ENCODE measurements around the gene SLC6A18. TPM values are rescaled to one million over a fixed set of nuclear protein-coding genes. Genes with fewer than 3 reads are reported as not detected.
"Not testable (repeated sequence)": the region's sequence is repeated elsewhere in the genome, so short reads cannot be mapped to it uniquely, and the experiment has no call there.

Gene SLC6A18
- total and polyA plus RNA-seq, 3 experiments from 2014 or later = not detected

- no peaks in the 10 kb centered on the region for H3K36me3 ChIP-seq (ENCODE audit: insufficient read depth, low read length)
- H3K4me3 ChIP-seq (ENCODE audit: low read length) = no peak overlapping the region
- Mint-ChIP-seq H3K36me3 (no peaks in the 10 kb centered on the region), H3K4me3 (no peak overlapping the region), H3K9me3 (no peaks in the 10 kb centered on the region), H3K27me3 (no peaks in the 10 kb centered on the region), H3K27ac (no peak overlapping the region), H3K4me1 (peaks cover 0 to 1% (median 0%) of the 10 kb centered on the region in 3 donors)
- no peak overlapping the region for H3K27ac ChIP-seq (ENCODE audit: low read depth, low read length)
- DNase-seq = no peak
- POLR2A ChIA-PET = no interaction called here
- CTCF ChIA-PET = no interaction called here
- H3K9me3 ChIP-seq (ENCODE audit: low read length) = no peaks in the 10 kb centered on the region
- H3K27me3 ChIP-seq (ENCODE audit: insufficient read depth, low read length, poor library complexity, severe bottlenecking) = no peaks in the 10 kb centered on the region
- H3K4me1 ChIP-seq (ENCODE audit: insufficient read depth, low read length) = no peaks in the 10 kb centered on the region
Observed at GRCh38 chr5:1261643-1262042, 36.5 kb downstream of the SLC6A18 start.

- H3K9me3 ChIP-seq (ENCODE audit: low read length) = no peaks in the 10 kb centered on the region
- Mint-ChIP-seq H3K27me3 (no peaks in the 10 kb centered on the region), H3K4me1 (peaks cover 0 to 1% (median 0%) of the 10 kb centered on the region in 3 donors), H3K9me3 (no peaks in the 10 kb centered on the region), H3K4me3 (no peak overlapping the region), H3K36me3 (no peaks in the 10 kb centered on the region), H3K27ac (no peak overlapping the region)
- H3K4me1 ChIP-seq (ENCODE audit: insufficient read depth, low read length) = no peaks in the 10 kb centered on the region
- H3K36me3 ChIP-seq (ENCODE audit: insufficient read depth, low read length) = no peaks in the 10 kb centered on the region
- ChIA-PET POLR2A (no interaction called here), CTCF (no interaction called here)
- no peaks in the 10 kb centered on the region for H3K27me3 ChIP-seq (ENCODE audit: insufficient read depth, low read length, poor library complexity, severe bottlenecking)
- H3K4me3 ChIP-seq (ENCODE audit: low read length) = no peak overlapping the region
- DNase-seq = no peak
- no peak overlapping the region for H3K27ac ChIP-seq (ENCODE audit: low read depth, low read length)
Observed at GRCh38 chr5:1262381-1262780, 37.2 kb downstream of the SLC6A18 start.

GRCh38 chr5:1264211-1264610 is 39.0 kb downstream of the SLC6A18 start:
- no peaks in the 10 kb centered on the region for H3K9me3 Mint-ChIP-seq

GRCh38 chr5:1265026-1265425 is 39.8 kb downstream of the SLC6A18 start:
- peaks cover 10% of the 10 kb centered on the region for H3K4me1 ChIP-seq (ENCODE audit: insufficient read depth, low read length)
- no peak for DNase-seq
- H3K27me3 ChIP-seq (ENCODE audit: insufficient read depth, low read length, poor library complexity, severe bottlenecking) = no peaks in the 10 kb centered on the region
- Mint-ChIP-seq H3K27ac (no peak overlapping the region), H3K4me3 (no peak overlapping the region), H3K4me1 (peaks cover 11 to 12% (median 12%) of the 10 kb centered on the region in 3 donors), H3K27me3 (peaks cover 0 to 2% of the 10 kb centered on the region in 2 donors), H3K9me3 (no peaks in the 10 kb centered on the region), H3K36me3 (no peaks in the 10 kb centered on the region)
- ChIA-PET POLR2A (no interaction called here), CTCF (no interaction called here)
- no peak overlapping the region for H3K27ac ChIP-seq (ENCODE audit: low read depth, low read length)
- no peak overlapping the region for H3K4me3 ChIP-seq (ENCODE audit: low read length)
- no peaks in the 10 kb centered on the region for H3K9me3 ChIP-seq (ENCODE audit: low read length)
- no peaks in the 10 kb centered on the region for H3K36me3 ChIP-seq (ENCODE audit: insufficient read depth, low read length)

More at GRCh38 chr5:1264211-1264610, 39.0 kb downstream of the SLC6A18 start:
- peaks cover 10 to 12% (median 11%) of the 10 kb centered on the region in 3 donors for H3K4me1 Mint-ChIP-seq
- no peak for DNase-seq
- no peak overlapping the region for H3K27ac ChIP-seq (ENCODE audit: low read depth, low read length)
- no peak overlapping the region for H3K4me3 Mint-ChIP-seq
- ChIA-PET POLR2A (no interaction called here), CTCF (no interaction called here)
- no peaks in the 10 kb centered on the region for H3K36me3 Mint-ChIP-seq
- H3K27me3 Mint-ChIP-seq = no peaks in the 10 kb centered on the region
- no peaks in the 10 kb centered on the region for H3K27me3 ChIP-seq (ENCODE audit: insufficient read depth, low read length, poor library complexity, severe bottlenecking)
- no peaks in the 10 kb centered on the region for H3K36me3 ChIP-seq (ENCODE audit: insufficient read depth, low read length)
- no peak overlapping the region for H3K27ac Mint-ChIP-seq
- no peaks in the 10 kb centered on the region for H3K9me3 ChIP-seq (ENCODE audit: low read length)
- peaks cover 10% of the 10 kb centered on the region for H3K4me1 ChIP-seq (ENCODE audit: insufficient read depth, low read length)
- no peak overlapping the region for H3K4me3 ChIP-seq (ENCODE audit: low read length)

- H3K27me3 Mint-ChIP-seq = peaks cover 0 to 2% of the 10 kb centered on the region in 2 donors
- Histone ChIP-seq H3K9me3 (ENCODE audit: low read length) (no peaks in the 10 kb centered on the region), H3K4me3 (ENCODE audit: low read length) (no peak overlapping the region), H3K36me3 (ENCODE audit: insufficient read depth, low read length) (no peaks in the 10 kb centered on the region), H3K4me1 (ENCODE audit: insufficient read depth, low read length) (peaks cover 10% of the 10 kb centered on the region), H3K27me3 (ENCODE audit: insufficient read depth, low read length, poor library complexity, severe bottlenecking) (no peaks in the 10 kb centered on the region), H3K27ac (ENCODE audit: low read depth, low read length) (no peak overlapping the region)
- DNase-seq = no peak
- CTCF ChIA-PET = no interaction called here
- H3K9me3 Mint-ChIP-seq = no peaks in the 10 kb centered on the region
- H3K36me3 Mint-ChIP-seq = no peaks in the 10 kb centered on the region
- POLR2A ChIA-PET = no interaction called here
- H3K4me3 Mint-ChIP-seq = no peak overlapping the region
- peaks cover 11 to 12% (median 12%) of the 10 kb centered on the region in 3 donors for H3K4me1 Mint-ChIP-seq
- H3K27ac Mint-ChIP-seq = no peak overlapping the region
Observed at GRCh38 chr5:1265461-1266455, 40.6 kb downstream of the SLC6A18 start.

GRCh38 chr5:1266791-1267190 is 41.6 kb downstream of the SLC6A18 start:
- no peaks in the 10 kb centered on the region for H3K9me3 Mint-ChIP-seq
- H3K36me3 ChIP-seq (ENCODE audit: insufficient read depth, low read length) = no peaks in the 10 kb centered on the region
- H3K4me3 Mint-ChIP-seq = no peak overlapping the region
- no peaks in the 10 kb centered on the region for H3K9me3 ChIP-seq (ENCODE audit: low read length)
- POLR2A ChIA-PET = no interaction called here
- H3K4me3 ChIP-seq (ENCODE audit: low read length) = no peak overlapping the region
- CTCF ChIA-PET = no interaction called here
- peaks cover 11 to 12% (median 12%) of the 10 kb centered on the region in 3 donors for H3K4me1 Mint-ChIP-seq
- no peaks in the 10 kb centered on the region for H3K27me3 ChIP-seq (ENCODE audit: insufficient read depth, low read length, poor library complexity, severe bottlenecking)
- H3K27ac Mint-ChIP-seq = no peak overlapping the region
- no peak overlapping the region for H3K27ac ChIP-seq (ENCODE audit: low read depth, low read length)
- peaks cover 0 to 2% of the 10 kb centered on the region in 2 donors for H3K27me3 Mint-ChIP-seq
- no peak for DNase-seq
- H3K36me3 Mint-ChIP-seq = no peaks in the 10 kb centered on the region
- H3K4me1 ChIP-seq (ENCODE audit: insufficient read depth, low read length) = peaks cover 10% of the 10 kb centered on the region

GRCh38 chr5:1267464-1267863 is 42.3 kb downstream of the SLC6A18 start:
- CTCF ChIA-PET; H3K36me3 Mint-ChIP-seq; H3K9me3 Mint-ChIP-seq; H3K27me3 ChIP-seq (ENCODE audit: insufficient read depth, low read length, poor library complexity, severe bottlenecking); H3K27ac ChIP-seq (ENCODE audit: low read depth, low read length); H3K36me3 ChIP-seq (ENCODE audit: insufficient read depth, low read length); DNase-seq; H3K4me1 ChIP-seq (ENCODE audit: insufficient read depth, low read length); H3K9me3 ChIP-seq (ENCODE audit: low read length); H3K27me3 Mint-ChIP-seq; H3K4me3 Mint-ChIP-seq; H3K4me3 ChIP-seq (ENCODE audit: low read length); POLR2A ChIA-PET; H3K27ac Mint-ChIP-seq: not testable (repeated sequence)
- peaks cover 11 to 12% (median 11%) of the 10 kb centered on the region in 3 donors for H3K4me1 Mint-ChIP-seq

GRCh38 chr5:1268056-1268455 is 42.9 kb downstream of the SLC6A18 start:
- Mint-ChIP-seq H3K36me3 (no peaks in the 10 kb centered on the region), H3K27me3 (peaks cover 0 to 2% of the 10 kb centered on the region in 2 donors), H3K4me3 (no peak overlapping the region), H3K4me1 (peaks cover 11 to 12% (median 11%) of the 10 kb centered on the region in 3 donors), H3K9me3 (no peaks in the 10 kb centered on the region), H3K27ac (no peak overlapping the region)
- ChIA-PET POLR2A (no interaction called here), CTCF (no interaction called here)
- no peak for DNase-seq
- H3K36me3 ChIP-seq (ENCODE audit: insufficient read depth, low read length) = no peaks in the 10 kb centered on the region
- no peaks in the 10 kb centered on the region for H3K27me3 ChIP-seq (ENCODE audit: insufficient read depth, low read length, poor library complexity, severe bottlenecking)
- H3K4me1 ChIP-seq (ENCODE audit: insufficient read depth, low read length) = peaks cover 10% of the 10 kb centered on the region
- H3K9me3 ChIP-seq (ENCODE audit: low read length) = no peaks in the 10 kb centered on the region
- no peak overlapping the region for H3K27ac ChIP-seq (ENCODE audit: low read depth, low read length)
- H3K4me3 ChIP-seq (ENCODE audit: low read length) = no peak overlapping the region

All from CD8-positive, alpha-beta memory T cell (primary cell).